ENCODE results near the gene SFT2D3.

Gene SFT2D3, protein sequence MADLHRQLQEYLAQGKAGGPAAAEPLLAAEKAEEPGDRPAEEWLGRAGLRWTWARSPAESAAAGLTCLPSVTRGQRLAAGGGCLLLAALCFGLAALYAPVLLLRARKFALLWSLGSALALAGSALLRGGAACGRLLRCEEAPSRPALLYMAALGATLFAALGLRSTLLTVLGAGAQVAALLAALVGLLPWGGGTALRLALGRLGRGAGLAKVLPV

DNA sequence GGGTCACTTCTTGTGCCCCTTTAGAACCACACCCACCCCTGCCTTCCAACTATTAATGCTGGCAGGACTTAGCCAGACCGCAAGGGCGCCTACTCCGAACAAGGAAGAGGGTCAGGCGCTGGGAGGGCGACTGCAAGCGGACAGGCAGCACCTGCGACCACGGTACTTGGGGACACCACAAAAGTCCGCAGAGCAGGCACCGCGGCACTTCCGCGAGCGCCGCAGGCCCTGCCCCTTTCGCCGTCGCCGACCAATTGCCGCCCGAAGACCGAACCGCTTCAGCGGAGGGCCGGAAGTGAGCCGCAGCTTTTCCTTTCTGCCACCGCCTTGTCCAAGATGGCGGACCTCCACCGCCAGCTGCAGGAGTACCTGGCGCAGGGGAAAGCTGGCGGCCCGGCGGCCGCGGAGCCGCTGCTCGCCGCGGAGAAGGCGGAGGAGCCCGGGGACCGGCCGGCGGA, at the start of gene SFT2D3:
TSS of gene SFT2D3 (plus strand) at position 305 of the 458 bp plus-strand sequence. CDS start at position 337, 32 bp downstream.
- DNase-seq: peak; percentile 91

DNA sequence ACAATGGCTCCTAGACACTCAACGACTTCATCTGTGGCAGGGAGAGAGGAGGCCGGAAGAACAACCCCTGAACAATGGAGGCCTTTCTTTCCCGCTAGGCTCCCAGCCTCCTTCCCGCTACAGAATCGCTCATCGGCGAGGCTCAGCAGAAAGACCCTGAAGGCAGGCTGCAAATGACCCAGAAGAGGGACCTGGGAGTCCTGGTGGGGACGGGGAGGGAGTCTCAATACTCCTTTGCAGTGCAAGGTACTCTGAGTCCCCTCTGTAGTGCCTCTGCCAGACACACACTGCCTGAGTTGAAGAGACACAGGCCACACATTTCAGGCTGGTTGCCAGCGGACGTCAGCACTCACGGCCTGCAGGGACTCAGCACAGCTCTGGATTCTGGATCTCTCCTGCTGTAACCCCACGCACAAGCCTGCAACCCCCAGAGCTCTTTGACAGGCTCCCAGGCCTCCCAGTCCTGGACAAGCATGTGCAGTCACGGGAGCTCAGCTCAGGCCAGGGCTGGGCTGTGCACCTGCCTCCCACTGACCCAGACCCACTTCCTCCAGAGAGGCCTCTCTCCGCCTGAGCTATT, 49.2 kb upstream of the SFT2D3 start:
- no peak for DNase-seq

DNA sequence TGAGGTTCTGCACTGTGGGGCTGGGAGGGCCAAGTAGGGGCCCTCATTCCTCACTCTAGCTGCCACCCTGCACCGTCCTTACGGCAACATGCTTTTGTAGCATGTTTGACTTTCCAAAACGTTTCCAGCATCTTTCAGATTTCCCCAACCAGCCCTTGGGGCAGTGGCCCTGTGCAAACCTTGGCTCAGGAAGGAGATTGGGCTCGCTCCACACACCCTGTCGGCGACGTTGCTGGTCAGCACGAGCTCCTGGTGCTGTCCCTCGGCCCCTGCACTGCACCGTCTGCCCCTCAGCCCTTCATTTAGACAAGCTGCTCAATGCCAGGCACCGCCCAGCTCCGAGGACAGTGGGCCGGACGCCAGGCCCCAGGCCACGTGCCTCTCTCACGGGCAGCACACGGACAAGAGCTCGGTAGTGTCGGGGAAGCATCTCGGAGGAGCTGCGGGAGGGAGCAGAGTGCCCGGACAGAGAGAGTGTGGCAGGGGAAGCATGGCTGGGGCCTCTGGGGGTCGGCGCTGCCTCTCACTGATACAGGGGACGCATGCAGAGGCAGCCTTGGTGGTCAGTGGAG, 48.4 kb upstream of the SFT2D3 start:
- DNase-seq: no peak

DNA sequence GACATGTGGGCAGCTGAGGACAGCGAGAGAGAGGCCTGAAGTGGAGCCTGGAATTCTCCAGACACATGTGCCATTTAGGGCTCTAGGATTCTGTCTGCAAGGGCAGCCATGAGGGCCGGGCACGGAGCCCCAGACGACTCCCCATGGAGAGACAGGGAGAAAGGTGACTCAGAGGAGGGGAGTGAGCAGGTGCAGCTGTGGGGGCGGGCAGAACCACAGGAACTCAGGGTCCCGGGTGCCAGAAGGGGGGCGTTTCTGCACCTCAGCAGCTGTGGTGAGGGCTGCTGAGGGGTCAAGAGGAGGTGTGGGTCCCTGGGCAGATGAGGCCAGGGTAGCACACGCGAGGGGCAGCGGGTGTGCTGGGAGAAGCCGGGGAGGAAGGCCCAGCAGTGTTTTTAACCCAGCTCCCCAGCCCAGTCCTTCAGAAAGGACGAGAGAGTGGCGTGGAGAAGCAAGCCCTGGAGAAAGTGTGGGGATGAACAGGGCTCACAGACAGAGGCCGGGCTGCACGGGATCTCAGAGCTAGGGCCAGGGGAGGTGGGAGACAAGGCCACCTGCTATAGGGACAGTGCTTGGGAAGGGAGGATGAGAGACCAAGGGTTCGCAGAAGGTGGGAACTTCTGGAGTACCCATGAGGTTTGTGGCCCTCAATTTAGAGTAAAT, 47.7 kb upstream of the SFT2D3 start:
- DNase-seq: no peak

DNA sequence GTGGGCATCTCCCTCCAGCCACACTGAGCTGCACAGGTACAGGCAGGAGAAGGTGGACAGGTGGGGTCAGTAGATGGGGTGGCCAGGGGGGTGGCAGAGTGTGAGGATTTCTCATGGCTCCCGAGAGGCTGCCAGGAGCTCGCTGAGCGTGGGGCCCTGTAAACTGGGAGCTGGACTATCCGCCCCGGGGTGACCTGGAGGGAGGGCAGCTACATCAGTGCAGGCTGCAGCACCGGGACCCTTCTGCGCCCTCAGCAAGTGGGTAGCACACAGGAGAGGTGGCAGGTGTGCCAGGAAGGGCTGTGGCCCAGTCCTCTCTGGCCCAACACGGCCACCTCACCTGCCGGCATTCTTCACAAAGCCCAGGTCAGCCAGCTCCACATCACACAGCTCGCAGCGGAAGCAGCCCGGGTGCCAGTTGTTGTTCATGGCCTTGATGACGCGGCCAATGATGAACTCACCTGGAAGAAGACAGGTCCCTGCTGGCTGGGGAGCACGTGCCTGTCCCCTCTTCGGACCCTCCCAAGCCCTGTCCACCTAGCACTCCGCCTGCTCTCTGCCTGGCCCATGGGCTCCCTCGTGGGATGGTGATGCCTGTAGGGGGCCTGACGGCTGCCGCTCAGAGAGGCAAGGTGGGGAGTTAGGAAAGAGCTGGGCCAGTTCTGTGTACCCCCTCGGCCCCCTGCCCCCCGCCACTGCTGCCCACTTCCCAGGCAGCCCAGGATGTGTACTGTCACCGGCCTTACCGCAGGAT, 47.0 kb upstream of the SFT2D3 start:
- peak; percentile 0 for DNase-seq

DNA sequence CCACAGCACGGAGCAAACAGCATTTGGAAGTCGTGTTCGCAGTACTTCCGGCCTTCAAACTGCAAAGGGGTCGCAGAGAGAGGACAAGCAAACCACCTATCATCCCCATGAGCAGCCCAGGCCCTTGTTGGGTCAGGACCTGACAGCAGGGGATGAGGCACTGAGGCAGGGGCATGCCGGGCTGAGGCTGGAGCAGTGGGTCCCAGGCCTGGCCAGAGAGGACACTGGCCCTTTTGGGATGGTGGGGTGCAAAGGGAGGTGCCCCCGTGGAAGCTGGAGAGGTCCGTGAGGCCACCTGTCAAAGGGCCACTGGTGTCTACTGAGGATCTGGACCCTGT, 46.5 kb upstream of the SFT2D3 start:
- DNase-seq: no peak

DNA sequence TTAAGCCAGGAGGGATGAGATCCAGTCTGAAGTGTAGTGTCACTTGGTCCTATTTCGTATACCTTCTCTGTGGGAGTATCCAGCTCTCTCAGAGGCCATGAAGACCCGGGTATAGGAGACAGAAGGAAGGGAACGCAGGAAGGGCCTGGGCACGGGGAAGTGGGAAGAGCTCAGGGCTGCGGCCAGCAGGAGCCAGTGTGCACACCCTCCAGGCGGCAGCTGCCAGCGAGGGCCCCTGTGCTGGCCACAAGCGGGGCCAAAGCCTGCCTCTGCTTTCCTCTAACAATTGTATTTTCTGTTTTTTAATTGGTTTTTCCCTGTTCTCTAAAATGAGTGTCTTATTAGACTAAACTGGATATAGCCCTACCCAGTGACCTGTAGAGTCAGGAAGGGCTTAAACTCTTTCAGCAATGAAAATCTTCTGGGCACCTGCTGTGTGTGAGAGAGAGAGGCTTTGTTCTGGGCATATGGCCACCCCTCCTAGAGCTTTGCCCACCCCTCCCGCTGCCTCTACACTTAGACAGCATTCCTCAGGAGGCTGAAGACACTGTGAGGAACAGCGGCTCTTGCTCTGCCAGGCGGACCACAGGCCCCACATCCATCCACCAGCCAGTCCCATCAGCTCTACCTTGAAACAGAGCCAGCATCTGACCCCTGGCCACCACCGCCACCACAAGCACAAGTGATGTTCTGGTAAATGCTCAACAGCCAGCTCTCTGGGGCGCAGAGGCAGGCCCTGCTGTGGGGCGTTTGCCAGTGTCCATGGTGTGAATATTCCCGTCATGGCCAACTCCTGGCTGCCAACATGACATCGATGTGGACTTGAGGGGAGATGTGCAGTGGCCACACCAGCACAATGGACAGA, 45.9 kb upstream of the SFT2D3 start:
- no peak for DNase-seq

DNA sequence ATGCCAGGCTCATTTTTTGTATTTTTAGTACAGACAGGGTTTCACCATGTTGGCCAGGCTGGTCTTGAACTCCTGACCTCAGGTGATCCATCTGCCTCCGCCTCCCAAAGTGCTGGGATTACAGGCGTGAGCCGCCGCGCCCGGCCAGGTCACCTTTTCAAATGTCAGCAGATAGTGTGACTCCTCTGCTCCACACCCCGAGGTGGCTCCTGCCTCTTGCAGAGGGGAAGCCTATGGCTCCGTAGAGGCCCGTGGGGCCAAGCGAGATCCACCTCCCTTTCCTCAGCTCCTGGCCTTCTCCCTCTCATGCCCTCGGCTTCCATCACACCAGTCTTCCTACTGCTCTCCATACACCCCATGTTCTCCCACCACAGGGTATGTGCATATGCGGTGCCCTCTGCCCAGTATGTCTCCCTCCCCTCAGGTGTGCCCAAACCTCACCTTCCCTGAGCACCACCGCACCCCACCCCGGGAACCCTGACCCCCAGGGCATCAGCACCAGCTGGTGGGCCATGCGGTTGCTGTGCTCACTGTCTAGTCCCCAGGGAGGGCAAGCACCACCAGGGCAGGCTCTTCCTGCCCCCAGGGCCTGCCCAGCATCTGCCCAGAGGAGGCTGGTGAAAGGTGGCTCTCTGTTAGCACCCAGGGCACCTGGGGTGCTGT, 44.6 kb upstream of the SFT2D3 start:
- DNase-seq: no peak

DNA sequence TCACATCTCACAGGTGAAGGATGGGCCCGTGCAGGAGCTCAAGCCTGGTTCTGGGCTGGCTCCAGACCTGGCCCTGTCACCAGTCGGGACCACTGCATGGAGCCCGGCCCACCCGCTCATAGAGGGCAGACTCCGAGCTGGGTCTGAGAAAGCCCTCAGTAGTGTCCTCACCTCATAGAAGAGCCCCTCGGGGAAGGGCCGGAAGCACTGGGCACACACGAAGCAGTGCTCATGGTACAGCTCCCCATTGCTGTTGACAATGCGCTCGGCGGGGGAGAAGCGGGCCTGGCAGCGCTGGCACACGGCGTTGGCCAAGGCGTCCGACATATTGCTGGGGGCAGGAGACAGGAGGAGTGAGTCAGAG, 44.1 kb upstream of the SFT2D3 start:
- no peak for DNase-seq

DNA sequence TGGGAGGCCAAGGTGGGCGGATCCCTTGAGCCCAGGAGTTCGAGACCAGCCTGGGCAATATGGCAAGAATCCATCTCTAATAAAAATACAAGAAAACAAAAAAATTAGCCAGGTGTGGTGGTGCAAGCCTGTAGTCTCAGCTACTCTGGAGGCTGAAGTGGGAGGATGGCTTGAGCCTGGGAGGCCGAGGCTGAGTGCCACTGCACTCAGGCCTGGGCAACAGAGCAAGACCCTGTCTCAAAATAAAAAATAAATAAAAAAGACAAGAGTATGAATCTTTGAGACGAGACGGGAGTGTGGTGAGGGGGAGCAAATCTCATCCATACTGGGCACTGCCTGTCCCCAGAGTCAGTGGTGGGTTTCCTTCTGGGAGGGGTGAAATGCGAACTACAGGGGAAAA, 43.2 kb upstream of the SFT2D3 start:
- DNase-seq: no peak

DNA sequence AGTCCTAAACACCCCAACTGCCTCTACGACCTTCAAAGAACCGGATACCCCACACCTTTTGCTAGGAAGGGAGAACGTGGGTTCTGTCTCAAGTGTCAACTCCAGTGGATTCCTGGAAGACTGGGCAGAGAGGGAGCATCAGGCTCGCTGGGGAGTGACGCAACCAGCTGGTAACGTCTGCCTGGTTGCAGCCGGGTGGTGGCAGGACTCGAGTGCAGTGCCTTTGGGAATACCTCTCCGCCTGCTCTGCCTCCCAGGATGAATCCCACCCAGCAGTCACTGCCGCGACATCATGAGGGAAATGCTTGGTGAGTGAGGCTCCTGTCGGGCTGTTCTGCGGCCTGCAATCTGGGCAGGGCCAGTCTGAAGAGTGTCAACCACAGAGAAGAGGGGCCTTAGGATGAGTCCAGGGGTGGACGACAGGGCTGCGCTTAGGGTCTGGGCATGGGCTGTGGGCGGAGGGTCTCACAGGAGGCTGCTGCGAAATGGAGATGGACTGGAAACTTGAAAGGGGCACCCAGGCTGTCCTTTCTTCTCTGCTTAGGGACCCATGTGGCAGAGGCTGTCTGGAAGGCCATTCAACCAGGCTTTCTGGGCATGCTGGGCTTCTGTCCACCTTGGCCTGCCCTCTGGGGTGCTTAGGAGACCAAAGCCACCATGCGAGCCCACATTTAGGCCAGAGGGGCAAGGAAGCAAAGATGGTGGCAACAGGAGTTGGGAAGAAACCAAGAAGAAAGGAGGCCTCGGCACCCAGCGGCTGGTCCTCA, 42.5 kb upstream of the SFT2D3 start:
- peak; percentile 1 for DNase-seq

DNA sequence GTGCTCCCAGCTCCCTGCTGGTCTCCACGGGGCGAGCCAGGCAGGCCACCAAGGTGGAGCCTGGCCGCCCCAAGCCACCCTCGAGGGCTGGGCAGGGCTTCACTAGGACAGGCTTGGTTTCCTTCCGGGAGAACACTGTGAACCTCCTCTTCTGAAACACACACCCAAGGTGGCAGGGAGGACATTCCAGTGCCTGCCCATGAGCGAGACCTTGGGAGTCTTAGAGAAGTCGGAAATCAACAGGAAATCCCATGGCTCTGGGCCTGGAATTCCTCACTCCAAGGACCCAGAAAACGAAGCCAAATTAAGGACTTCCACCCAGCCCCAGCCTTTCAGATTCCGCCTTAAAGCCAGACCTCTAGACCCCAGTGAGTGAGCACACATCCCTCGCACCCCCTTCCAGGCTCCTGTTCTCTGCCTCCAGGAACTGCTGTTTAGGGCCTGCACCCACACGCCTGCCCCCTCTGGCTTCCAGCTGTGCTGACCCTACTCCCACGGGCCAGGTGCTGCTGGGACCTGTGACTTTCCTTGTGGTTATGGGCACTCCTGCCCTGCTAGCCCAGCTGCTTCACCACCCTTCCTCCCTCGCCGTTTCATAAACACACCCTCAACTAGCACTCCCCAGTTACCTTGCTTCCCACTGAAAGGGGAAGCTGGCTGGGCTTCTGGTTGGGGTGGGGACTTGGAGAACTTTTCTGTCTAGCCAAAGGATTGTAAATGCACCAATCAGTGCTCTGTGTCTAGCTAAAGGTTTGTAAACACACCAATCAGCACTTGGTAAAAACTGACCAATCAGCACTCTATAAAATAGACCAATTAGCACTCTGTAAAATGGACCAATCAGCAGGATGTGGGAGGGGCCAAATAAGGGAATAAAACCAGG, 41.6 kb upstream of the SFT2D3 start:
- DNase-seq: no peak

DNA sequence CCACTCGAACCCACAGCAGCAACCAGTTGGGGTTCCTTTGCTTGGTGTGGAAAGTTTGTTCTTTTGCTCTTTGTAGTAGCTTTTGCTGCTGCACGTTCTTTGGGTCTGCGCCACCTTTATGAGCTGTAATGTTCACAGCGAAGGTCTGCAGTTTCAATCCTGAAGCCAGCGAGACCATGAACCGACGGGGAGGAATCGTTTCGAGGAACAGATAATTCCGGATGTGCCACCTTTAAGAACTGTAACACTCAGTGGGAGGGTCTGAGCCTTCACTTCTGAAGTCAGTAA, 41.1 kb upstream of the SFT2D3 start:
- DNase-seq: no peak

DNA sequence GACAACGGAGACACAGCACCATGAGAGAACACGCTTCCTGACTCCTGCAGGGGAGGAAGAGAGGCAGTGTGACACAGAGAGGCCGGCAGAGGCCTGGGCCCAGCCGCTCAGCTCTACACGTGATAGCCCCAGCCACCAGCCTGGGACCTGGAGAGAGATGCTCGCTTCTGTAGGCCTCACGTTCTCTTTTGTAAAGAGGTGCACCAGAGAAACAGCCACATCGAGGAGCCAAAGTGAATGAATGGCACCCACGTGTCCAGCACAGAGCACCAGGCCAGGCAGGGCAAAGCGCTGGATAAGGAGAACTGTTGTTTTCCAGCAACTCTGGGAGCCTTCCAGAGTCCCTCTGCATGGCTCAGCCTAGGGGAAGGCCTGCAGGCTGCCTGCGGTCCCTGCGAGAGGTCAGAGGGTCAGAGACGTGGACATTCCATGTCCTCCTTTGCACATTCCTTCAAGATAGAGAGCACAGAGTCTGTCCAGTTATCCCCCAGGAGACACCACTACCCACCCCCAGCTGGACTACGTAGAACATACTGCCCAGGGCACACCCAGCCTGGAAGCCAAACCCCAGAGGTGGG, 40.1 kb upstream of the SFT2D3 start:
- DNase-seq: no peak

DNA sequence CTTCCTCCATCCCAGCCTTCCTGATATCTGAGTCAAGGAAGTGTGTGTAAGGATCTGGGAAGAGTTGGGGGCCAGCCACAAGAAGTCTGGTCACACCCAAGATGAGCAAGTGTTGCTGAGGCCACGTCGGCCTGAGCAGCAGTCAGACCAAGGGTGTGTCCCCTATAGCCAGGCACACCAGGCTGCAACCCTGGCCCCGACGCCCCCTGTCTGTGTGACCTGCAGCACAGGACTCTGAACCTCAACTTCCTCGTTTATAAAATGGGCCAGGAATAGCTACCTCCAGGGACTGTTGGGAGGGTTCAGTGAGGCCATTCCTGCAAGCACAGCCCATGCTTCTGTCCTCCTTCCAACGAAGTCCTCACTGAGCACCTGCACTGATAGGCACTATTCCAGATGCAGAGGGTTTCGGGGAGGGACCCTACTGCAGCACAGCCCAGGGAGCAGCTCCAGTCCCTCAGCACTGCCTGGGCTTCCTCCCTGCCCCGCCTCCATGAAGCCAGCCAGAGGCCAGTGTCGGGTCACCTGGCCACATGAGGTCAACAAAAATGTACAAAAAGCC, 39.3 kb upstream of the SFT2D3 start:
- DNase-seq: no peak

DNA sequence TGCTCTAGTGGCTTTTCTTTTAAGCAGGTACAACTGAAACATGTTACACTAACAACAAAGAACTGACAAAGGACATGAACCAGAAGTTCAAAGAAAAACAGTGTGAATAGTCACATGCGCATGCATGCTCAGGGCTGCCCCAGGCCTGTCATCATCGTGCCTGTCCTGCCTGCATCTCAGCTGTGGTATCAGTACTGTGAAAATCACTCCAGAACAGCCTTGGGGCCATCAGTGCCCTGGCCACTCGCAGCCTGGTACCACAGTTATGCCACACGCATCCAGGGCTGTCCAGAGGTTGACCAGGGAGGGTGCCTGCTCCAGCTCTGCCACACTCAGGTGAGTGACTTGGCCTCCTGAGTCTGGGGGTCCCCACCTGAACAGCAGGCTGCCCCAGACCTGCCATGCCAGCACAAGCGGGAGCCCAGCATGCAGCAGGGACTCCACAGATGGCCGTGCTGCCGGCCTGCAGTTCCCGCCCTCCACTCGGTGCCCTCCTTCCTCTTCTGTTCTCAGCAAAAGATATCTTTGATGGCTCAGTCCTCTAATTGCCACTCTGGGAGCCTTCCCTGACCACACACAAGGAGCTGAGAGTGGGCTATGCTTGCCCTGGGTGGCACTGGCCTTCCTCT, 38.2 kb upstream of the SFT2D3 start:
- DNase-seq: no peak

DNA sequence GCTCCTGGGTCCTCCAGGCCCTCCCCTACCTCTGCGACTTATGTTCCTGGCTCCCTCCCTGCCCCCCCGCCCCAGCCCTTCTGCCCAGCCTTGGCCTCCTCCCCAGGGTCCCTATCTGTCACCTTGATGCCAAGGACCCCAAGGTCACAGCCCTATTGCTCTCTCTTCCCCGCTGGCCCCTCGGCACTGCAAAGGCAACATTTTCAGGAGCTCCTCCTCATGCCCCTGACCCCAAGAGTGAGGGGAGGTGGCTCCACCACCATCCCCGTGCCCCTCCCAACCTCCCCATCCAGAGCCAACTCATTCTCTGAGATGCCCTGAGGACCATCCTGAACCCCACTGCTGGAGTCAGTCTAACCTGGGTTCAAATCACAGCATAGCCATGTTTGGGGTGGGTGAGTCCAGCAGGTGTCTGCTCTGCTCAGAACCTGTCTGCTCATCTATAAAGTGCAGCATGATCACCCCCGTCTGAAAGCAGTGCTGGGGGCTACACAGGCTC, 37.7 kb upstream of the SFT2D3 start:
- DNase-seq: no peak

DNA sequence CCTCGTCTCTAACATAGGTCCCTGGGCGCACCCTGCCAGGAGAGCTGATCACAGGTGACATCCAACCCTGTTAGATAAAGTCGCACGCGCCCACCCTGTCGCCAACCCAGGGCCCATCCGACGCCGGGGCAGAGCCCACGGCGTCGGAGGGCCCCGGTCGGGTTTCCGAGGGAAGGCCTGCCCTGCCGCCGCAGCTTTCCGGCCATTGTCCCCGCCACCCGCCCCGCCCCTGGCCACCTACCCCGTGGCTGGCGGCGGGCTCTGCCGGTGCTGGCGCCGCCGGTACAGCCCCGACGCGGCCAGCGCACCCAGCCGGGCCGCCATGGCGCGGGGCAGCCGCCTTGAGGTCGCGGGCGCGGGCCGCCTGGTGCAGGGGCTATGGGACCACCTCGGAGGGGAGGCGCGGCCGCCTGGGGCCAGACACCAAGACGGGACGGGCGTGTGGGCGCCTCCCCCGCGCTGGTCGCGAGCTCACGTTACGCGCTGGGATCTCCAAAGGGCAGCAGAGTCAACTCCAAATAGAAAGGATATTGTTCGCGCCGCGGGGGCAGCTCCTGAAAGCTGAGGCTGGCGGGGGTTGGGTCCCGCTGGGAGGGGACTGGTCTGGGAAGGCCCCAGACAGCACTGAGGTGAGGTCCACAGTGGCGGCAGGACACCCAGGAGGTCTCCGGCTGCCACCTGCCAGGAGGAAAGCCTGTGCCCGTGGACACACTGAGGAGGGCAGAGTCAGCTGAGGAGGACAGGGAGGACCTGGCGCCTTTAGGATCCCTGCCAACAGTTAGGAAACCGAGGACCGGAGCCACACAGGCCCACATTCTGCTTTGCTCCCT, 37.0 kb upstream of the SFT2D3 start:
- DNase-seq: no peak
